ENCODE data around the gene BRF1. TPM values are rescaled to one million over a fixed set of nuclear protein-coding genes. Genes with fewer than 3 reads are reported as not detected.

Gene BRF1
- total RNA-seq, 1 donor from 2014 or later: 16.9 TPM

GRCh38 chr14:105195051-105195450 is 105.8 kb downstream of the BRF1 start:
- Histone ChIP-seq H2AFZ (replicated peaks) (no peak overlapping the region), H3K9me3 (ENCODE audit: low read depth) (no peaks in the 10 kb centered on the region), H3K36me3 (no peaks in the 10 kb centered on the region), H3K27ac (no peak overlapping the region), H3K4me3 (no peak overlapping the region), H3K79me2 (ENCODE audit: low read depth) (no peaks in the 10 kb centered on the region), H3K4me1 (peaks cover 23% of the 10 kb centered on the region), H3K4me2 (no peak overlapping the region), H3K9ac (no peak overlapping the region), H3K27me3 (peaks cover 38% of the 10 kb centered on the region), H3F3A (ENCODE audit: low read depth) (peaks cover 28% of the 10 kb centered on the region), H4K20me1 (ENCODE audit: low read depth) (no peaks in the 10 kb centered on the region)
- no peak overlapping the region for H3K27ac Mint-ChIP-seq
- no peaks in the 10 kb centered on the region for H3K36me3 Mint-ChIP-seq
- H3K4me3 Mint-ChIP-seq: peak overlapping the region; percentile 60
- no peak for TF ChIP-seq EZH2phosphoT487 (IDR thresholded peaks at IDR 0.05)
- TF ChIP-seq, protein P1, sequence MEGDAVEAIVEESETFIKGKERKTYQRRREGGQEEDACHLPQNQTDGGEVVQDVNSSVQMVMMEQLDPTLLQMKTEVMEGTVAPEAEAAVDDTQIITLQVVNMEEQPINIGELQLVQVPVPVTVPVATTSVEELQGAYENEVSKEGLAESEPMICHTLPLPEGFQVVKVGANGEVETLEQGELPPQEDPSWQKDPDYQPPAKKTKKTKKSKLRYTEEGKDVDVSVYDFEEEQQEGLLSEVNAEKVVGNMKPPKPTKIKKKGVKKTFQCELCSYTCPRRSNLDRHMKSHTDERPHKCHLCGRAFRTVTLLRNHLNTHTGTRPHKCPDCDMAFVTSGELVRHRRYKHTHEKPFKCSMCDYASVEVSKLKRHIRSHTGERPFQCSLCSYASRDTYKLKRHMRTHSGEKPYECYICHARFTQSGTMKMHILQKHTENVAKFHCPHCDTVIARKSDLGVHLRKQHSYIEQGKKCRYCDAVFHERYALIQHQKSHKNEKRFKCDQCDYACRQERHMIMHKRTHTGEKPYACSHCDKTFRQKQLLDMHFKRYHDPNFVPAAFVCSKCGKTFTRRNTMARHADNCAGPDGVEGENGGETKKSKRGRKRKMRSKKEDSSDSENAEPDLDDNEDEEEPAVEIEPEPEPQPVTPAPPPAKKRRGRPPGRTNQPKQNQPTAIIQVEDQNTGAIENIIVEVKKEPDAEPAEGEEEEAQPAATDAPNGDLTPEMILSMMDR (IDR thresholded peaks at IDR 0.05): no peak
- DNase-seq (ENCODE audit: low spot score): no peak
- H3K27me3 Mint-ChIP-seq (ENCODE audit: insufficient read depth, low read depth): peaks cover 22% of the 10 kb centered on the region
- no peaks in the 10 kb centered on the region for H3K9me3 Mint-ChIP-seq
- peaks cover 10% of the 10 kb centered on the region for H3K4me1 Mint-ChIP-seq

DNA sequence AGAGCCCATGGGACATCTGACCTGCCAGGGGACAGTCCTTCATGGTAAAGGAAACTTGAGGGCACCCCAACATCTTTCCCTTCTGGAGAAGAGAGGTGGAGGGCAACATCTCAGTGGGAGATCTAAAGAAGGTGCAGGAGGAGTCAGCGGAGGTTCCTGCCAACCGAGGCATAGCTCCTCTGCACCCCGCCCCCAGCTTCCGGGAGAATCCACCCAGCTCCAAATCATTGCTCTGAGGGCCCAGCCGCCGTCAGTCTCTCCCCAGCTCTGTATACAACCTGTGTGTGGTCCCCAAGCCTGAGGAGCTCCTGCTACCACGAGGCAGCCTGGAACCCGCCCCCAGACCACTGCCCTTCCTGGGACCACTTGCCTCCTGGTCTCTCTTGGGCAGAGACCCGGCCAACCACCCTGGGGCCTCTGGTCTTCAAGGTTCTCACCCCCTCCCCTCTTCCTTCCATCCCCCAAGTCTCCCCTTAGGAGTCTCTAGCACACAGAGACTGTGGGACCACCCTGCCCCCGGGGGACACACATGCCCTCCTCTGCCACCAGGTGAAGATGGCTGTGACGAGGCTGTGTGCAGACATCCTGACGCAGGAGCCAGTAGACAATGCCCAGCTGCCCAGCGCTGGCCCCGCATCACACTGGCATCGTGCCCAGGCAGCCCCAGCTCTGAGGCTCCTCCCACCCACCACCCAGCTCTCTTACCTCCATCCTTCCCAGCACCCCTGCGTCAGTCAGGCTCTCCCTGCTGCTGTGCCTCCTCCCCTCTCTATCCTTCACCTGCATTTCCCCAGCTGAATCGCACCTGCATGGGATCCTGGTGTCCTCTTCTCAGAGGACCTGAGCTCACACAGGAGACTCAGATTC is 106.7 kb downstream of the BRF1 start:
- no peak overlapping the region for H3K9ac ChIP-seq
- no peak overlapping the region for H3K4me3 ChIP-seq
- H3K27me3 ChIP-seq: peaks cover 43% of the 10 kb centered on the region
- H3K36me3 ChIP-seq: no peaks in the 10 kb centered on the region
- H3K9me3 ChIP-seq (ENCODE audit: low read depth): no peaks in the 10 kb centered on the region
- no peaks in the 10 kb centered on the region for H4K20me1 ChIP-seq (ENCODE audit: low read depth)
- H3K4me1 ChIP-seq: peaks cover 23% of the 10 kb centered on the region
- H3K27ac ChIP-seq: no peak overlapping the region
- Mint-ChIP-seq H3K27me3 (ENCODE audit: insufficient read depth, low read depth) (peaks cover 18% of the 10 kb centered on the region), H3K36me3 (no peaks in the 10 kb centered on the region), H3K4me3 (peak overlapping the region; percentile 48), H3K4me1 (peaks cover 10% of the 10 kb centered on the region), H3K9me3 (no peaks in the 10 kb centered on the region), H3K27ac (peak overlapping the region; percentile 83)
- no peak overlapping the region for H3K4me2 ChIP-seq
- H3K79me2 ChIP-seq (ENCODE audit: low read depth): no peaks in the 10 kb centered on the region
- no peak for DNase-seq (ENCODE audit: low spot score)
- no peak overlapping the region for H2AFZ ChIP-seq (replicated peaks)
- H3F3A ChIP-seq (ENCODE audit: low read depth): peaks cover 28% of the 10 kb centered on the region
- TF ChIP-seq EZH2 (IDR thresholded peaks at IDR 0.05) (no peak), EZH2phosphoT487 (IDR thresholded peaks at IDR 0.05) (no peak)
- TF ChIP-seq, protein P1 (IDR thresholded peaks at IDR 0.05): no peak

DNA sequence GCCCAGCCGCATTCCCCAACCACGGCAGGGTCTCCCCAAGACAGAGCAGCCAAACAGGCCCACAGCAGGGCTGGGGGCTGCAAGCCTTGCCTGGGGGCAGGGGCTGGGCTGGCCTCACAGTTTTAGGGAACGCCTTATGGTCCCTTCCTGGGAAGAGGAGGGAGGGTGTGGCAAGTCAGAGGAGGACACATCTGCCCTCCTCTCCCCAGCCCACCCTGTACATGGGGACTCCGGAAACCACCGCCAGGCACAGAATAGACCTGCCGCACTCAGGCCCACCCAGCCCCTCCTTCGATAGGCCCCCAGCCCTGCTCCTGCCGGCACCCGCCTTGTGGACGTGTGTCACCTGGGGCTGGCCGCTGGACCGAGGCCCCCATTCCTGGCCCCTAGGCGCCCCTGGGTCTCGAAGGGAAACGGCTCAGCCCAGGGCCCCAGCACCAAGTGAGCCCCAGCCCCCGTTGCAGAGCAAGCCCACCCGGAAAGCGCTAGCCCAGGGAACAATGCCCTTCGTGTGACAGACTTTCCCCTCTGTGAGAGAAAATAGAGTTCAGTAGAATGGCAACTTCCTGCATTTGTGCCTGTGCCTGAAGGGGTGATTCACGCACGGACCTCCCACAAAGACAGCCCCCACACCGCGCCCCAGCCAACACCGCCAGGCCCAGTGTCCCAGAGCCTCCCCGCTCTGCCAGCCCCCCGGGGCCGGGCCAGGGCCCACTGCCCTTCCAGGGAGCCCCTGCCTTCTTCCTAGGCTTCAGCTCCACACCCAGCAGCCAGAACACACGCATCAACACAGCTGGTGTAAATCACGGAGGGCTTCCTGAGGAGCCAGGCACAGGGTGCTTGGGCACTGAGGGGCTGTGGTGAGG is 107.7 kb downstream of the BRF1 start:
- no peak overlapping the region for H3K4me3 Mint-ChIP-seq
- Histone ChIP-seq H3K4me1 (peaks cover 23% of the 10 kb centered on the region), H2AFZ (replicated peaks) (no peak overlapping the region), H3K4me3 (no peak overlapping the region), H3F3A (ENCODE audit: low read depth) (peaks cover 28% of the 10 kb centered on the region), H3K9ac (no peak overlapping the region), H3K79me2 (ENCODE audit: low read depth) (no peaks in the 10 kb centered on the region), H4K20me1 (ENCODE audit: low read depth) (no peaks in the 10 kb centered on the region), H3K36me3 (no peaks in the 10 kb centered on the region), H3K9me3 (ENCODE audit: low read depth) (no peaks in the 10 kb centered on the region), H3K27ac (no peak overlapping the region), H3K27me3 (peaks cover 40% of the 10 kb centered on the region), H3K4me2 (no peak overlapping the region)
- H3K4me1 Mint-ChIP-seq: peaks cover 10% of the 10 kb centered on the region
- no peaks in the 10 kb centered on the region for H3K36me3 Mint-ChIP-seq
- TF ChIP-seq EZH2phosphoT487 (IDR thresholded peaks at IDR 0.05) (no peak), EZH2 (IDR thresholded peaks at IDR 0.05) (no peak)
- TF ChIP-seq, protein P1 (IDR thresholded peaks at IDR 0.05): no peak
- peaks cover 14% of the 10 kb centered on the region for H3K27me3 Mint-ChIP-seq (ENCODE audit: insufficient read depth, low read depth)
- H3K27ac Mint-ChIP-seq: no peak overlapping the region
- DNase-seq (ENCODE audit: low spot score): no peak
- peaks cover 8% of the 10 kb centered on the region for H3K9me3 Mint-ChIP-seq
